HepG2 (cell line): ENCODE results near the gene DTNA. TPM values are rescaled to one million over a fixed set of nuclear protein-coding genes. Genes with fewer than 3 reads are reported as not detected.
A peak's percentile ranks its signal among the peaks of the same experiment; 100 is the strongest.

Experiments
- ATAC-seq: fragments of 200-7000 bp; cut with Tn5 transposase; 3 replicates; pipeline ENCODE4 v1.9.1; 2020; ENCODE audit warnings: mild to moderate bottlenecking, moderate library complexity
- BruUV-seq: library from RNA; stranded (reverse); fragments of 400-500 nt; replicated peaks from 2 replicates; lab custom pipeline; 2021; lab: Mats Ljungman, UMichigan
- CTCF ChIA-PET: fragments of 300-600 bp; formaldehyde crosslinking; extraction: SDS; loops from one replicate; lab custom pipeline; 2021; ENCODE audit warnings: low total read pairs, inconsistent platforms, low intra/inter-chr PET ratio; lab: Yijun Ruan, JAX
- POLR2A ChIA-PET: fragments of 350-600 bp; sonication (Branson Sonifier 250); formaldehyde crosslinking; loops from one replicate; lab custom pipeline; 2020; ENCODE audit warnings: antibody characterized with exemption, inconsistent platforms; lab: Yijun Ruan, JAX
- DNase-seq: peaks from one replicate; pipeline ENCODE4 v3.0.0-alpha.2; 2015; ENCODE audit warnings: low spot score
- FAIRE-seq: peaks from 3 replicates; lab custom pipeline; 2011; peaks lifted over from hg19 to GRCh38; lab: Jason Lieb, UNC
- H2AFZ ChIP-seq: one replicate; pipeline ENCODE4 v1.6.1; 2011; ENCODE audit warnings: low read length, inconsistent platforms
- H3K27ac ChIP-seq: fragments of 300-600 bp; 3 replicates; pipeline ENCODE4 v1.8.0; 2011; ENCODE audit warnings: mixed run types, mild to moderate bottlenecking, mixed read lengths, low read length, inconsistent platforms; ENCODE audit not compliant: insufficient read depth; ENCODE audit errors: extremely low read length
- H3K27me3 ChIP-seq, 2 experiments: fragments of 200-600 bp in 1 of 2; 2 replicates in 1 of 2; 3 replicates in 1 of 2; pipeline versions ENCODE4 v1.6.0 to v1.8.0; 2011; ENCODE audit warnings: low read length in 2 of 2, mild to moderate bottlenecking in 2 of 2, moderate library complexity in 2 of 2, inconsistent platforms in 1 of 2; ENCODE audit not compliant: insufficient read depth in 2 of 2, control insufficient read depth in 1 of 2
- H3K36me3 ChIP-seq, 2 experiments: fragments of 200-600 bp in 1 of 2; replicated peaks in 1 of 2; 2 replicates in 1 of 2; 3 replicates in 1 of 2; pipeline versions ENCODE4 v1.5.1 to v1.8.0; 2011; ENCODE audit warnings: low read length in 2 of 2, inconsistent platforms in 1 of 2; ENCODE audit not compliant: insufficient read depth in 2 of 2, control insufficient read depth in 1 of 2
- H3K4me1 ChIP-seq: 2 replicates; pipeline ENCODE4 v1.5.1; 2012; ENCODE audit warnings: low read length, inconsistent platforms; ENCODE audit not compliant: insufficient read depth
- H3K4me2 ChIP-seq: 2 replicates; pipeline ENCODE4 v1.6.0; 2011; ENCODE audit warnings: low read depth, low read length, inconsistent platforms
- H3K4me3 ChIP-seq, 3 experiments: fragments of 200-600 bp in 1 of 3; sonication (generic), shearing (Covaris generic) in 1 of 3; replicated peaks in 1 of 3; 2 replicates each; pipeline ENCODE4 v1.5.1; 2011 to 2016; ENCODE audit warnings: low read length in 3 of 3, inconsistent platforms in 2 of 3, low read depth in 2 of 3, mild to moderate bottlenecking in 2 of 3, control low read depth in 1 of 3, mixed read lengths in 1 of 3; ENCODE audit not compliant: insufficient read depth in 1 of 3
- H3K79me2 ChIP-seq: one replicate; pipeline ENCODE4 v1.6.1; 2011; ENCODE audit warnings: low read length, inconsistent platforms; ENCODE audit not compliant: insufficient read depth
- H3K9ac ChIP-seq: 2 replicates; pipeline ENCODE4 v1.6.0; 2011; ENCODE audit warnings: mild to moderate bottlenecking, low read depth, low read length, inconsistent platforms; ENCODE audit not compliant: insufficient read depth
- H3K9me3 ChIP-seq: 2 replicates; pipeline ENCODE4 v1.5.1; 2012; ENCODE audit warnings: mild to moderate bottlenecking, low read length
- H4K20me1 ChIP-seq: 2 replicates; pipeline ENCODE4 v1.6.0; 2011; ENCODE audit warnings: inconsistent platforms, mild to moderate bottlenecking, low read length, moderate library complexity; ENCODE audit not compliant: insufficient read depth
- ATF7 ChIP-seq, 2 experiments: fragments of 450-650 bp in 1 of 2; sonication (generic) in 1 of 2; formaldehyde crosslinking in 1 of 2; IDR thresholded peaks; 2 replicates each; pipeline versions ENCODE4 v1.4.0 to v1.6.1; 2016 to 2020; ENCODE audit warnings: antibody characterized with exemption in 1 of 2, mild to moderate bottlenecking in 1 of 2, missing genetic modification reagents in 1 of 2
- SP5 ChIP-seq: IDR thresholded peaks from 2 replicates; pipeline ENCODE4 v1.6.1; 2016; ENCODE audit warnings: low read depth, borderline replicate concordance
- ZNF432 ChIP-seq: sonication (generic); formaldehyde crosslinking; IDR thresholded peaks from 2 replicates; pipeline ENCODE4 v1.5.0; 2020; ENCODE audit warnings: missing genetic modification reagents, mild to moderate bottlenecking, borderline replicate concordance
- WGBS: methylation state at CpG from one replicate; pipeline ENCODE4 v1.1.6; 2017; ENCODE audit warnings: low lambda C conversion rate; 5-methylcytosine and 5-hydroxymethylcytosine counted together
- in situ Hi-C: cut with HindIII; loops from 2 replicates; pipeline ENCODE4 v1.10.0; 2017; ENCODE audit warnings: low pct_unique_long_range_greater_than_20kb; ENCODE audit not compliant: extremely low pct_ligation_motif_present
- intact Hi-C: fragments of 100-400 bp; cut with micrococcal nuclease; formaldehyde crosslinking; loops from one replicate; pipeline ENCODE4 v1.10.0; 2022; ENCODE audit not compliant: unreplicated experiment
- polyA plus RNA-seq, 8 experiments: library from polyadenylated mRNA; depleted of rRNA in 3 of 8; stranded (reverse) in 7 of 8; unstranded in 1 of 8; fragments of >200 nt; fragmentation: Illumina TruSeq in 4 of 8; extraction: Trizol in 4 of 8; gene quantifications; 2 replicates each; pipeline versions ENCODE4 v1.2.1 to v1.2.3, GENCODE V29; 2011 to 2016; ENCODE audit warnings: low read depth in 4 of 8, missing spikeins in 1 of 8, mixed read lengths in 1 of 8; ENCODE audit not compliant: insufficient read depth in 1 of 8
- total RNA-seq, 5 experiments: library from RNA; depleted of rRNA; stranded (reverse); fragments of >200 nt; fragmentation: Illumina TruSeq; extraction: Trizol; gene quantifications; 2 replicates each; pipeline ENCODE4 v1.2.3, GENCODE V29; 2016; ENCODE audit warnings: low read depth in 1 of 5
- TF ChIP-seq, protein P1 (sequence below), 2 experiments: sonication (generic) in 1 of 2; formaldehyde crosslinking in 1 of 2; IDR thresholded peaks; 2 replicates each; pipeline versions ENCODE4 v1.5.1 to v1.6.1; 2011 to 2020; ENCODE audit warnings: borderline replicate concordance in 1 of 2, low read depth in 1 of 2, low read length in 1 of 2, mild to moderate bottlenecking in 1 of 2, missing genetic modification reagents in 1 of 2, moderate library complexity in 1 of 2
- TF ChIP-seq, protein P2 (sequence below), 2 experiments: sonication (generic) in 1 of 2; formaldehyde crosslinking in 1 of 2; IDR thresholded peaks; 2 replicates each; pipeline versions ENCODE4 v1.4.0 to v1.6.1; 2018 to 2020; ENCODE audit warnings: missing genetic modification reagents in 2 of 2, borderline replicate concordance in 1 of 2, low read depth in 1 of 2, mild to moderate bottlenecking in 1 of 2, missing biosample characterization in 1 of 2
- TF ChIP-seq, protein P3 (sequence below): sonication (generic); formaldehyde crosslinking; conservative IDR thresholded peaks from 2 replicates; pipeline ENCODE4 v1.4.0; 2020; ENCODE audit warnings: missing genetic modification reagents

The DTNA gene
- total and polyA plus RNA-seq, 2 of the 13 experiments (the other 11 are each of a cell fraction or from before 2014, with no cell fraction given) = 8.5 to 29.0 TPM

- ChIA-PET CTCF (no interaction called here), POLR2A (no interaction called here)
- BruUV-seq = no TSS peak
- in situ Hi-C loops = no loop called here
- Histone ChIP-seq H3K4me1 (no peaks in the 10 kb centered on the region), H3K27me3 (no peaks in the 10 kb centered on the region), H3K79me2 (no peaks in the 10 kb centered on the region), H3K4me3 (no peak overlapping the region), H2AFZ (no peak overlapping the region), H3K36me3 (no peaks in the 10 kb centered on the region), H3K27ac (no peak overlapping the region), H3K9me3 (no peaks in the 10 kb centered on the region), H3K4me2 (no peak overlapping the region), H4K20me1 (no peaks in the 10 kb centered on the region), H3K9ac (no peak overlapping the region)
- intact Hi-C loops = no loop called here
- TF ChIP-seq ATF7 (IDR thresholded peaks at IDR 0.05) (peak; percentile 56), ATF7 (CRISPR knock-in tag; IDR thresholded peaks at IDR 0.05) (no peak), SP5 (CRISPR knock-in tag) (no peak)
- TF ChIP-seq, protein P1, sequence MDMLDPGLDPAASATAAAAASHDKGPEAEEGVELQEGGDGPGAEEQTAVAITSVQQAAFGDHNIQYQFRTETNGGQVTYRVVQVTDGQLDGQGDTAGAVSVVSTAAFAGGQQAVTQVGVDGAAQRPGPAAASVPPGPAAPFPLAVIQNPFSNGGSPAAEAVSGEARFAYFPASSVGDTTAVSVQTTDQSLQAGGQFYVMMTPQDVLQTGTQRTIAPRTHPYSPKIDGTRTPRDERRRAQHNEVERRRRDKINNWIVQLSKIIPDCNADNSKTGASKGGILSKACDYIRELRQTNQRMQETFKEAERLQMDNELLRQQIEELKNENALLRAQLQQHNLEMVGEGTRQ (IDR thresholded peaks at IDR 0.05; ENCODE audit: low read depth, low read length) = no peak
- TF ChIP-seq, protein P1 (CRISPR knock-in tag; IDR thresholded peaks at IDR 0.05; ENCODE audit: borderline replicate concordance) = no peak
- FAIRE-seq = no peak
- no peak for ATAC-seq
- no peak for DNase-seq
- WGBS = 83% methylated on average over 2 of the region's 2 CpGs
Observed at GRCh38 chr18:34871435-34871834, 161.3 kb downstream of the DTNA start.

GRCh38 chr18:34872066-34872465 lies 162.0 kb downstream of the DTNA start:
- 63% methylated on average over 1 of the region's 1 CpG for WGBS
- Histone ChIP-seq H3K4me2 (no peak overlapping the region), H3K79me2 (no peaks in the 10 kb centered on the region), H3K9ac (no peak overlapping the region), H4K20me1 (no peaks in the 10 kb centered on the region), H3K36me3 (no peaks in the 10 kb centered on the region), H2AFZ (no peak overlapping the region), H3K9me3 (no peaks in the 10 kb centered on the region), H3K4me3 (no peak overlapping the region), H3K27ac (no peak overlapping the region), H3K4me1 (no peaks in the 10 kb centered on the region), H3K27me3 (no peaks in the 10 kb centered on the region)
- ChIA-PET POLR2A (no interaction called here), CTCF (no interaction called here)
- in situ Hi-C loops (no loop called here), intact Hi-C loops (no loop called here)
- no peak for DNase-seq
- BruUV-seq = no TSS peak
- ATAC-seq = no peak
- no peak for FAIRE-seq
- TF ChIP-seq, protein P2, sequence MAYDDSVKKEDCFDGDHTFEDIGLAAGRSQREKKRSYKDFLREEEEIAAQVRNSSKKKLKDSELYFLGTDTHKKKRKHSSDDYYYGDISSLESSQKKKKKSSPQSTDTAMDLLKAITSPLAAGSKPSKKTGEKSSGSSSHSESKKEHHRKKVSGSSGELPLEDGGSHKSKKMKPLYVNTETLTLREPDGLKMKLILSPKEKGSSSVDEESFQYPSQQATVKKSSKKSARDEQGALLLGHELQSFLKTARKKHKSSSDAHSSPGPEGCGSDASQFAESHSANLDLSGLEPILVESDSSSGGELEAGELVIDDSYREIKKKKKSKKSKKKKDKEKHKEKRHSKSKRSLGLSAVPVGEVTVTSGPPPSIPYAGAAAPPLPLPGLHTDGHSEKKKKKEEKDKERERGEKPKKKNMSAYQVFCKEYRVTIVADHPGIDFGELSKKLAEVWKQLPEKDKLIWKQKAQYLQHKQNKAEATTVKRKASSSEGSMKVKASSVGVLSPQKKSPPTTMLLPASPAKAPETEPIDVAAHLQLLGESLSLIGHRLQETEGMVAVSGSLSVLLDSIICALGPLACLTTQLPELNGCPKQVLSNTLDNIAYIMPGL (CRISPR knock-in tag; IDR thresholded peaks at IDR 0.05; ENCODE audit: borderline replicate concordance in 1 of 2, low read depth in 1 of 2) = no peak
- TF ChIP-seq, protein P3, sequence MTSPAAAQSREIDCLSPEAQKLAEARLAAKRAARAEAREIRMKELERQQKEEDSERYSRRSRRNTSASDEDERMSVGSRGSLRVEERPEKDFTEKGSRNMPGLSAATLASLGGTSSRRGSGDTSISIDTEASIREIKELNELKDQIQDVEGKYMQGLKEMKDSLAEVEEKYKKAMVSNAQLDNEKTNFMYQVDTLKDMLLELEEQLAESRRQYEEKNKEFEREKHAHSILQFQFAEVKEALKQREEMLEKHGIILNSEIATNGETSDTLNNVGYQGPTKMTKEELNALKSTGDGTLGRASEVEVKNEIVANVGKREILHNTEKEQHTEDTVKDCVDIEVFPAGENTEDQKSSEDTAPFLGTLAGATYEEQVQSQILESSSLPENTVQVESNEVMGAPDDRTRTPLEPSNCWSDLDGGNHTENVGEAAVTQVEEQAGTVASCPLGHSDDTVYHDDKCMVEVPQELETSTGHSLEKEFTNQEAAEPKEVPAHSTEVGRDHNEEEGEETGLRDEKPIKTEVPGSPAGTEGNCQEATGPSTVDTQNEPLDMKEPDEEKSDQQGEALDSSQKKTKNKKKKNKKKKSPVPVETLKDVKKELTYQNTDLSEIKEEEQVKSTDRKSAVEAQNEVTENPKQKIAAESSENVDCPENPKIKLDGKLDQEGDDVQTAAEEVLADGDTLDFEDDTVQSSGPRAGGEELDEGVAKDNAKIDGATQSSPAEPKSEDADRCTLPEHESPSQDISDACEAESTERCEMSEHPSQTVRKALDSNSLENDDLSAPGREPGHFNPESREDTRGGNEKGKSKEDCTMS (CRISPR knock-in tag) = no peak
- TF ChIP-seq ZNF432 (CRISPR knock-in tag) = no peak
